ENCODE measurements around the gene ESYT3. TPM values are rescaled to one million over a fixed set of nuclear protein-coding genes. Genes with fewer than 3 reads are reported as not detected.

The ESYT3 gene, protein sequence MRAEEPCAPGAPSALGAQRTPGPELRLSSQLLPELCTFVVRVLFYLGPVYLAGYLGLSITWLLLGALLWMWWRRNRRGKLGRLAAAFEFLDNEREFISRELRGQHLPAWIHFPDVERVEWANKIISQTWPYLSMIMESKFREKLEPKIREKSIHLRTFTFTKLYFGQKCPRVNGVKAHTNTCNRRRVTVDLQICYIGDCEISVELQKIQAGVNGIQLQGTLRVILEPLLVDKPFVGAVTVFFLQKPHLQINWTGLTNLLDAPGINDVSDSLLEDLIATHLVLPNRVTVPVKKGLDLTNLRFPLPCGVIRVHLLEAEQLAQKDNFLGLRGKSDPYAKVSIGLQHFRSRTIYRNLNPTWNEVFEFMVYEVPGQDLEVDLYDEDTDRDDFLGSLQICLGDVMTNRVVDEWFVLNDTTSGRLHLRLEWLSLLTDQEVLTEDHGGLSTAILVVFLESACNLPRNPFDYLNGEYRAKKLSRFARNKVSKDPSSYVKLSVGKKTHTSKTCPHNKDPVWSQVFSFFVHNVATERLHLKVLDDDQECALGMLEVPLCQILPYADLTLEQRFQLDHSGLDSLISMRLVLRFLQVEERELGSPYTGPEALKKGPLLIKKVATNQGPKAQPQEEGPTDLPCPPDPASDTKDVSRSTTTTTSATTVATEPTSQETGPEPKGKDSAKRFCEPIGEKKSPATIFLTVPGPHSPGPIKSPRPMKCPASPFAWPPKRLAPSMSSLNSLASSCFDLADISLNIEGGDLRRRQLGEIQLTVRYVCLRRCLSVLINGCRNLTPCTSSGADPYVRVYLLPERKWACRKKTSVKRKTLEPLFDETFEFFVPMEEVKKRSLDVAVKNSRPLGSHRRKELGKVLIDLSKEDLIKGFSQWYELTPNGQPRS
- 4.5 and 6.5 TPM in 2 replicates for total RNA-seq

DNA sequence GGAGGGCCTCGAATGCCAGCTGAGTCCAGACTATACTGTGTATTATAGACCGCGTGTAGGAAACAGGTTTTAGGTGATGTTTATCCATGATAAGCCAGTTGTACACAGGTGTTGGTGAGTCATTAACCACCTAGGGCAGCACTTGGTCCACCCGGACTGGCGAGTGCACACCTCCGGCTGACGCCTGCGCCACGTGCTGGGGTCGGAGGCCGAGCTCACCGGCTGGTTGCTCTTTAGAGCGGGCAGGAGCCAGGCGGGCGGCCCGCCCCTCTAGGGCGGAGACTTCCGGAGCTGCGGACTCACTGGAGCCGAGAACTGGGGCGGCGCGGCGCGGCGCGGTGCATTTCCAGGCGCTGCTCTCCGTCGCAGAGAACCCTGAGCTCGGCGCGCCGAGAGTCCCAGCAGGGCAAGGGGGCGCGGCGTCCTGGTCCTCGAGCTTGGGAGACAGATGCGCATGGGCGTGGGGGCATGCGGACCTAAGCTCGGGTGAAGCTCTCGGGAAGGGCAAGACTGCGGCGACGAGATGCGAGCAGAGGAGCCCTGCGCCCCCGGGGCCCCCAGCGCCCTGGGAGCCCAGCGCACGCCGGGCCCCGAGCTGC, at the start of gene ESYT3:
TSS of gene ESYT3 (plus strand) at position 341 of the 599 bp plus-strand sequence. CDS start at position 524, 183 bp downstream.

Other genes with a start within 250 kb of the ESYT3 start
- 48.2 and 57.9 TPM in 2 replicates for gene ARMC8, start 247.3 kb upstream of the ESYT3 start, total RNA-seq
- 0.22 TPM in 1 of 2 replicates, not detected in the other for gene NME9, start 104.8 kb upstream of the ESYT3 start, total RNA-seq
- gene MRAS, start 86.0 kb upstream of the ESYT3 start, total RNA-seq: 39.2 and 73.6 TPM in 2 replicates
- 56.3 and 60.1 TPM in 2 replicates for gene CEP70, start 159.6 kb downstream of the ESYT3 start, total RNA-seq
- 10.6 and 15.7 TPM in 2 replicates for gene FAIM, start 174.2 kb downstream of the ESYT3 start, total RNA-seq

Data from uterine smooth muscle cell (primary cell).